Lower leg skin (tissue), 3 donors: Measurements from ENCODE around the gene ST7.

Source experiments
- CTCF ChIP-seq, 3 donors: fragments of 450-650 bp; IDR thresholded peaks; one replicate each; pipeline ENCODE4 v1.5.1; 2016; ENCODE audit warnings: antibody characterized with exemption in 3 of 3, mild to moderate bottlenecking in 3 of 3, moderate library complexity in 2 of 3
- POLR2A ChIP-seq, 2 donors: fragments of 450-650 bp; IDR thresholded peaks; one replicate each; pipeline ENCODE4 v1.6.1; 2016 to 2017; ENCODE audit warnings: antibody characterized with exemption in 2 of 2, mild to moderate bottlenecking in 1 of 2, moderate library complexity in 1 of 2

GRCh38 chr7:117237646-117238045 is 284.3 kb downstream of the ST7 start:
- TF ChIP-seq POLR2A (IDR thresholded peaks at IDR 0.05) (no peak), CTCF (IDR thresholded peaks at IDR 0.05) (no peak)
